NCI-H1694 (cell line): ENCODE results near the gene PRKAR2A.
"Not testable (repeated sequence)": the region's sequence is repeated elsewhere in the genome, so short reads cannot be mapped to it uniquely, and the experiment has no call there.

Source experiments
- DNase-seq: peaks from one replicate; lab custom pipeline; 2025; lab: John Stamatoyannopoulos, UW

Gene PRKAR2A

DNA sequence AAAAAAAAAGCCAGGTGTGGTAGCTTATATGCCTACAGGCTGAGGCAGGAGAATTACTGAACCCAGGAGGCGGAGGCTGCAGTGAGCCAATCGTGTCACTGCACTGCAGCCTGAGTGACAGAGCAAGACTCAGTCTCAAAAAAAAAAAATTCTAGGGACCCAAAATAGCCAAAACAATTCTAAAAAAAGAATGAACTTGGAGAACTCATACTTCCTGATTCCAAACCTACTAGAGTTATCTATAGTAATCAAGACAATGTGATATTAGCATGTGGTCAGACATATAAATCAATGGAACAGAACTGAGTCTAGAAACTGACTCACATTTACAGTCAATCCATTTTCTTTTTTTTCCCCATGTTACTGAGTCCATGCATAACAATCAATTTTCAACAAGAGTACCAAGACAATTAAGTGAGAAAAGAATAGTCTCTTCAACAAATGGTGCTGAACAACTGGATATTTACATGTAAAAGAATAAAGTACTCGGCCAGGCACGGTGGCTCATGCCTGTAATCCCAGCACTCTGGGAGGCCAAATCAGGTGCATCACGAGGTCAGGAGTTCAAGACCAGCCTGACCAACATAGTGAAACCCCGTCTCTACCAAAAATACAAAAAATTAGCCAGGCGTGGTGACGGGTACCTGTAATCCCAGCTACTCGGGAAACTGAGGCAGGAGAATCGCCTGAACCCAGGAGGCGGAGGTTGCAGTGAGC, 11.9 kb downstream of the PRKAR2A start:
- no peak for DNase-seq

DNA sequence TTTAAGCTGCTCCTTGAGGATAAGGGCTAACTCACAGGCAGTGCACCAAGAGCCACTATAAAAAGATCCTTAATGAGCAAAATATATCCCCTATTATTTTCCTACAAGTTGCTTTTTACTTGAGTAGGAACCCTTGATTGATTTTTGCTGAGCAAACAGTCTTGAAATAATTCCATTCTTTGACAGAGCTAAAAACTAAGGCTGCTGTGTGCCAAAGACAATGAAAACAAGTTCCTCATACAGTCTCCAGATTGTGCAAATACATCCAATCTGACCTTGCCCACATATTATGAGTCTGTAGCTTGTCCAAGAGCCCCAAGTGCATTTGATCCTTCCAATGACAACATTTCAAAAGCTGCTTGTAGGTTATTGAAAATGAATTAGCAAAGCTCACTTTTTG, 15.0 kb downstream of the PRKAR2A start:
- no peak for DNase-seq

DNA sequence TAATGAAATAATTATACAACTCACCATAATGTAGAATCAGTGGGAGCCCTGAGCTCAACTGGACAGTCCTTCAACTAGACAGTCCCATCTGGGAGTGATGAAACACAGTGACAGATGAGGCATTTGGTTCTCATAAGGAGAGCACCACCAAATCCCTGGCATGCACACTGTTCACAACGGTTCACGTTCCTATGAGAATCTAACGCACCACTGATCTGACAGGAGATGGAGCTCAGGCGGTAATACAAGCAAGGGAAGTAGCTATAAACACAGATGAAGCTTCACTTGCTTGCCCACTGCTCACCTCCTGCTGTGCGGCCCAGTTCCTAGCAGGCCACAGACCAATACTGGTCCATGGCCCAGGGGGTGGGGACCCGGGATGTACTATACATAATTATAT, 17.0 kb downstream of the PRKAR2A start:
- no peak for DNase-seq

DNA sequence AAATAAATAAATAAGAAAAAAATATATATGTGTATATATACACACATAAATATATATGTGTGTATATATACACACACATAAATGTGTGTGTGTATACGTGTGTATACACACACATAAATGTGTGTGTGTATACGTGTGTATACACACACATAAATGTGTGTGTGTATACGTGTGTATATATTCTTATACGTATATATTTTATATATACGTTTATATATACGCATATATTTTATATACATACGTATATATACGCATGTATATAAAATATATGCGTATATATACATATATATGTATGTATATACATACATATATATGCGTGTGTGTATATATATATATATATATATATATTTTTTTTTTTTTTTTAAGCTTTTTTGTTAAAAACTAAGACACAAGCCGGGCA, 18.1 kb downstream of the PRKAR2A start:
- DNase-seq, result not testable (repeated sequence)

DNA sequence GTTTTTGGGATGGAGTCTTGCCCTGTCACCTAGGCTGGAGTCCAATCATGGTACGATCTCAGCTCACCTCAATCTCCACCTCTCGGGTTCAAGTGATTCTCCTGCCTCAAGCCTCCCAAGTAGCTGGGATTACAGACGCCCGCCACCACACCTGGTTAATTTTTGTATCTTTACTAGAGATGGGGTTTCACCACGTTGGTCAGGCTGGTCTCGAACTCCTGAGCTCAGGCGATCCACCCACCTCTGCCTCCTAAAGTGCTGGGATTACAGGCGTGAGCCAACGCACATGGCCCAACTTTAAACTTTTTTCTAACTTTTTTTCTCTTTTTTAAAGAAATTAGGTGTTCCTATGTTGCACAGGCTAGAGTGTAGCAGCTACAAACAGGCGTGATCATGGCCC, 19.8 kb downstream of the PRKAR2A start:
- not testable (repeated sequence) for DNase-seq

DNA sequence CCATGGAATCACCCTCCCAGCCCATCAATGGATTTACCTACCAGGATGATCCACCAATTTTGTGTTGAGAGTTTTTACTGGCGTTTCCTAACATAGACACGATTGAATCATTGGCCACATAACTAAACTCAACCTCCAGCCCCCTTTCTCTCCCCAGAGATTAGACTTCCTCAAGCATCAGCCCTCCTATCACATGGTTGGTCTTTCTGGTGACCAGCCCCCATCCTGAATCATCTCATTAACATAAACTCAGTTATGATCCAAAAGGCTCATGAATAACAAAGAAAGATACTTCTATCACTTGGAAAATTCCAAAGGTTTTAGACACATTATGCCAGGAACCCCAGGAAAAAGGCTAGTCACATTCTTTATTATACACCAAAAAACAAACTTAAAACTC, 21.2 kb downstream of the PRKAR2A start:
- DNase-seq, result no peak

DNA sequence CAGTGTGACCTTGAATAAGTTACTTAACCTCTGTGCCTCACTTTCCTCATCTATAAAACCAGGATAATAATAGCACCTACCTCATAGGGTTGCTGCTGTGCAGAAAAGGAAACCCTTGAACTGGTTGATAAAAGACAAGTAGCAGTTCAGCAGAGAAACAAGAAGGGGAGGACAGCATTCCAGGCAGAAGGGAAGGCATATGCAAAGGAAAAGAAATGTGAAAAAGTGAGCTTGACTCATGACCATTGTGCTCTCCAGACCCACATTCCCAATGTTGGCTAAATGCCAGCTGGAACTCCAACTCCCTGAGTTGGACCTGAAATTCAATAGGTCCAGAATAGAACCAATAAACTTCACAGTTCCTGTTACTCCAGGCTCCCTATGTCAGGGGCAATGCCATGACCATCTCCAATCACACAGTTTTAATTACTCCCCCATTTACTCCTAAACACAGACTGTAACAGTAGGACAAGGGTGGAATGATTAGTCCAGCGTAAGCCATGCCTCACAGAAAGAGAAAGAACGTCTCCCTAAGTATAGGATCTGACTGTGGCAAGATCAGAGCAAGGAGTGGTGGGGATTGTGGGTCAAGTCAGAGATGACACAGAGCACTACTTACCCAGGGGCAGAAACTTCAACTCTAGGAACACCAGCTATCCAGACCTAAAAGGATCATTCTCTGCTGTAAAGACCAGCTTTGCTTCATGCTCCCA, 26.9 kb downstream of the PRKAR2A start:
- DNase-seq, result no peak

DNA sequence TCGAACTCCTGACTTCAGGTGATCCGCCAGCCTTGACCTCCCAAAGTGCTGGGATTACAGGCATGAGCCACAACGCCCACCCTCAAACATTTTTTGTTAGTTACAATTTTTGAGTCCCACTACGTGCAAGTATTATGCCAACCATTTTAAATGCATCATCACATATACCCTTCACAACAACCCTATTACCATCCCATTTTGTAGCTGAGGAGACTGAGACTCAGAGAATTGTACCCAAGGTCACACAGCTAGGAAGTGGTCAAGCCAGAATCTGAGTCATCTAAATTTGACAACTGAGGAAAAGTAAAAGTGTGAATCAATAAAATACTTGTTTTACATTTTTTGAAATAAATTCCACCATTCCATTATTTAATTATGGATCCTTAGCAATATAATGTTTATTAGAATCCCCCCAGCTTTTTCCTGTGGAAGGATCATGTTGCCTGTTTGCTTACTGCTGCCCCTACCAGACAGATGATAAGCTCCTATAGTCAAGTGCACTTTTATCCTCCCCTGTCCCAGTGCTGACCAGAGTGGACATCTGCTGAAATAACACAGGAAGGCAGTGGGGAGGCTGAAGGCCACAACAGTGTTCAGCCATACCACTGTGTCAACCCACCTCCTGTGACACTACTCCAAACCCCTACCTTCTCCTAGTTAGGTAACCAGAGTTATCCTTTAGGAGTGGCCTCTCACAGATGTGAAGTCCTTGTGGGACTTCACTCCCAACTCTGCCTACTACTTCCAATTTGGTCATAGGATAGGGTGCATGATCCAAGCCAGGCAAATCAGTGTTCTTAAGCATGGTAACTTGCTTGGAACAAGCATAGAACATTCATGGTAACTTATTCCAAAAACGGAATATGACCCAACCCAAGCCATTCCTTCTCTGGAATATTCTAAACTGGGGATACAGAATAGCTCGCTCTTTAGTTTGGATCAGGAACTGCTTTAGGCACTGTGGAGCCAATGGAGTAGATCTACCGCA, 28.1 kb downstream of the PRKAR2A start:
- DNase-seq, result no peak

DNA sequence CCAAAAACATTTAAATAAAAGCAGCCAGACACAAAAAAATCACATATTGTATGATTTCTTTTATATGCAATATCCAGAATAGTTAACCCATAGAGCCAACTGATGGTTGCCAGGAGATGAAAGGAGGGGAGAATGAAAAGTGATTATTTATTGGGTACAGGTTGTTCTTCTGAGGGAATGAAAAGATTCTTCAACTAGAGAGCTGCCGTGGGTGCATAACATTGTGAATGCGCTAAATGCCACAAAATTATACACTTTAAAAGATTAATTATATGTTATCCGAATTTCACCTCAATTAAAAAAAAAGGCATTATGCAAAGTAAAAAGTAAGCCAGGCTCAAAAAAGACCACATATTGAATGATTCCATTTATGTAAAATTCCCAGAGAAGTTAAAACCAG, 36.1 kb downstream of the PRKAR2A start:
- DNase-seq, result no peak

DNA sequence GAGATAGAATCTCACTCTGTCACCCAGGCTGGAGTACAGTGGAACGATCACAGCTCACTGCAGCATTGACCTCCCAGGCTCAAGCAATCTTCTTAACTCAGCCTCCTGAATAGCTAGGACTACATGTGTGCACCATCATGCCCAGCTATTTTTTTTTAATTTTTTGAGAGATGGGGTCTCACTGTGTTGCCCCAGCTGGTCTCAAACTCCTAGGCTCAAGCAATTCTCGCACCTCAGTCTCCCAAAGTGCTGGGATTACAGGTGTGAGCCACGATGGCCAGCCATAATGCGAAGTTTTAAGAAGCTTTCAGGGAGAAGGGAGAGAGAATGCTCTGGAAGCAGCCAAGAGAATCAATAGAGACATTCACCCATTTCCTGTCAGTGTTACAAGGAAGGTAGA, 42.7 kb downstream of the PRKAR2A start:
- no peak for DNase-seq

DNA sequence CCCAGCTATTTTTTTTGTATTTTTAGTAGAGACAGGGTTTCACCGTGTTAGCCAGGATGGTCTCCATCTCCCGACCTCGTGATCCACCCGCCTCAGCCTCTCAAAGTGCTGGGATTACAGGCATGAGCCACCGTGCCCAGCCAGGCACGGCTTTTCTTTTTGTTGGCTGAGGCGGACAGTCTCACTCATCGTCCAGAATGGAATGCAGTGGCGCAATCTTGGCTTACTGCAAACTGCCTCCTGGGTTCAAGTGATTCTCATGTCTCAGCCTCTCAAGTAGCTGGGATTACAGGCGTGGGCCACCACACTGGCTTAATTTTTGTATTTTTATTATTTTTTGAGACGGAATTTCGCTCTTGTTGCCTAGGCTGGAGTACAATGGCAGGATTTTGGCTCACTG, 46.8 kb downstream of the PRKAR2A start:
- not testable (repeated sequence) for DNase-seq

DNA sequence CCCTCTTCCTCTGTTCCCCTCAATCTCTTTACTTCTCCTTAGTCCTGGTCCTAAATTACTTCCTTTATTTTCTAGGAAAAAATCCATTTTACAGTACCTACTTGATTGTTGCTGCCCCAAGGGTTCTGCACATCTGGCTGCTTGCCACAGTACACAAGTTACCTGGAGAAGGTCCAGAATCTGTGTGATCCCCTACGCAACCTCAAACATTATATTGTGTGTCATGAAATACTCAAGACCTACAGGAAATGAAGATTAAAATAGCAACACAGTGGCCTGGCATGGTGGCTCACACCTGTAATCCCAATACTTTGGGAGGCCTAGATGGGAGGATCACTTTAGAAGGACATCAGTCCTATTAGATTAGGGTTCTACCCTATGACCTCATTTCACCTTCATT, 48.7 kb downstream of the PRKAR2A start:
- DNase-seq, result no peak

DNA sequence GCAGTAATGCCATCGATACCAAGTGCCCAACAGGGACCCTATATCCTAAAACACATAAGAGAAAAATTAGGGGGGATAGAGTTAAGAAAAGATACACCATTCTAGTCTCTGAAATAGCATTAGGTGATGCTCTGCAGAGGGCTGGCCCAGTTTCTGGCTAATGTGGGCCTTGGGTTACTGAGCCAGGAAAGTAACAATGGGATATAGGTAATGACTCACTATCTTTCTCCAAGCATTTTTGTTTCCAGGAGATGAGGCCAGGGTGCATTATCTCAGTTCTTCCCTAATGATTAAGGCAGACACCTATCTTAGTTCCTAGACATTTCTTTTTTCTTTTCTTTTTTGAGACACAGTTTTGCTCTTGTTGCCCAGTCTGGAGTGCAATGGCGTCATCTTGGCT, 50.0 kb downstream of the PRKAR2A start:
- no peak for DNase-seq

DNA sequence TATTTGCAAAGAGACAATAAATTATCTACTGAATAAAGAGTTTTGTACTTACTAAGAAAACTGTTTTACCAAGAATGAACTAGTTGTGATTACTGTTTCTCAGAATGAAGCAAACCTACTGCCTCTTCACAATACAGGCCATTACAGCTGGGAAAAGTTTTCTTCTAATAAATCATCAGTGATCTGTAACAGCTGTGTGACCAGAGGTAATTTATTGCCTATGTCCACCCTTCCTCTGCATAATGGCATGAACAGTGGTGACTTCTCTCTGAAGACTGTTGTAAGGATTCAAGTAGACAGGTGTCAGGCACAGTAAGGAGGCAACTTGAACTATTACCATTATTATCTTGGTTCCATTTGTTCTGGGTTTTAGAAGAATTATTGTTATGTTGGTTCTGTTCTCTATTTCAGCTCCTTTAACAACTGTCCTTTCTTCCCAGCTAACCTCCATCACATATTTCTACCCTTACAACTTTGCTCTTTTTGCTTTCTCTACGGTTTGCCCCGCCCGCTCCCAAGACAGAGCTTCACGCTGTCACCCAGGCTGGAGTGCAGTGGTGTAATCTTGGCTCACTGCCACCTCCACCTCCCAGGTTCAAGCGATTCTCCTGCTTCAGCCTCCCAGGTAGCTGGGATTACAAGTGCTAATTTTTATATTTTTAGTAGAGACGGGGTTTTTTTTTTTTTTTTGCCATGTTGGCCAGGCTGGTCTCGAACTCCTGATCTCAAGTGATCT, 51.5 kb downstream of the PRKAR2A start:
- DNase-seq, result no peak

DNA sequence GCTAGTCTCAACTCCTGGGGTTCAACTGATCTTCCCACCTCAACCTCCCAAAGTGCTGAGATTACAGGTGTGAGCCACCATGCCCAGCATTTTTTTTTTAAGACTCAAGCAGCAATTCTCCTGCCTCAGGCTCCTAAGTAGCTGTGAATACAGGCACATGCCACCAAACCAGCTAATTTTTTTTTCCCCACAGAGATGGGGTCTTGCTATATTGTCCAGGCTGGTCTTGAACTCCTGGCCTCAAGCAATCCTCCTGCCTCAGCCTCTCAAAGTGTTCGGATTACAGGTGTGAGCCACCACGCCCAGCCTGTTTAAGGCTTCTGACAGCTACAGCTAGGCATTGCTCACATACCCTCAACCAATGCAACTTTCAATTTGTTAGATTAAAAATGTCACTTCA, 54.2 kb downstream of the PRKAR2A start:
- DNase-seq, result not testable (repeated sequence)

DNA sequence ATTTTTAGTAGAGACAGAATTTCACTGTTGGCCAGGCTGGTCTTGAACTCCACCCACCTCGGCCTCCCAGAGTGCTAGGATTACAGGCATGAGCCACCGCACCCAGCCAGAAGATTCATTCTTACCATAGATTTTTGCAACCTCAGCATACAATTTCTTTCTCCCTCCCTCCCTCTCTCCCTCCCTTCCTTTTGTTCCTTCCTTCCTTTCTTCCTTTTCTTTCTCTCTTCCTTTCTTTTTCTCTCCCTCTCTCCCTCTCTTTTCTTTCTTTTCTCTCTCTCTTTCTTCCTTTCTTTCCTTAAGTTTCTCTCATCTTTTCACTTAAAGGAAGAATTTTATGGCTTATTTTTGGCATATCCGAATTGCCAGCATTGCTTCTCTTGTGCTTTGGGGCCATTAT, 58.0 kb downstream of the PRKAR2A start:
- DNase-seq, result no peak

DNA sequence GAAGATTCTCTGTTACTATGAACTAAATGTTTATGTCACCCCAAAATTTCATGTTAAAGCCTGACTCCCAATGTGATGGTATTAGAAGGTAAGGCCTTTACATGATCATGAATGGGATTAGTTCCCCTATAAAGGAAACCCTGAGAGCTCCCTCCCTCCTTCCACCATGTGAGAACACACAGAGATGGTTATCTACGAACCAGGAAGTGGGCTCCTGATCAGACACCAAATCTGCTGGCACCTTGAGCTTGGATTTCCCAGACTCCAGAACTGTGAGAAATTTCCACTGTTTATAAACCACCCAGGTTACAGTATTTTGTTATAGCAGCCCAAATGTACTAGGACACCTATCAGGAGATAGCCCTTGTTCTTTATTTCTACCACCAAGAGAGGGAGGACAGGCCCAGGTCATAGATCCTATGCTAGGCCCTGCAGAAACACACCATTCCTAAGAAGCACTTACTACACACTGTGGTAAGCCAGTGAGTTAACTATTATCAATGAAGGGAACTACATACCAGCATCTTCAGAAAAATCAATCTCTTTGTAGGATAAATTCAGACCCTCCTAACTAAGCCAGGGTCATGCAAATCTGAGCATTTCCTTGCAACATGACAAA, 59.0 kb downstream of the PRKAR2A start:
- DNase-seq, result no peak

DNA sequence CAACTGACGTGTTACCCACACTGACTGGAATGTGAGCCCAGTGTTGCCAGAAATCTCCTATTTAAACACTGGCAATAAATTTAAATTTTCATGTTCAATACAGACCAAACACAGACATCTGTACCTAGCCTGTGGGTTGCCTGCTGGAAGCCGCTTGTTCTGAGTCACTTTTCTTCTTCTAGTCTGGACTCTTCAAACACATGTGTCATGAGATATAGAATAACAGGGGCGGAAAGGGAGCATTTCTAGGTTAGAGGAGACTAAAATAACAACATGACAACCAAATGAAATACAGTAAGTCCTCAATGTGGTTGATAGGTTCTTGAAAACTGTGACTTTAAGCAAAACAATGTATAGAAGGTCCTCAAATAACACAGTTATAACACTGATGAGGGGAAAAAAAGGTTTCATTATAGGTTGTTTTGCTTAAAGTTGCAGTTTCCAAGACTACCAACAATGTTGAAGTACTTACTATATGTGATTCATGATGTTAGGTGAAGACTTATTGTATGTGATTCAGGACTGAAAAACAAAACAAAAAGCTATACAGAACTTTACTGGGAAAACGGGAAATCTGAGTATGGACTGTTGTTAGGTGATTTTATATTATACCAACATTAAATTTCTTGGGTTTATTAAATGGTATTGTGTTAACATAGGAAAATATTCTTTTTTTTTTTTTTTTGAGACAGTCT, 63.1 kb downstream of the PRKAR2A start:
- DNase-seq, result no peak

DNA sequence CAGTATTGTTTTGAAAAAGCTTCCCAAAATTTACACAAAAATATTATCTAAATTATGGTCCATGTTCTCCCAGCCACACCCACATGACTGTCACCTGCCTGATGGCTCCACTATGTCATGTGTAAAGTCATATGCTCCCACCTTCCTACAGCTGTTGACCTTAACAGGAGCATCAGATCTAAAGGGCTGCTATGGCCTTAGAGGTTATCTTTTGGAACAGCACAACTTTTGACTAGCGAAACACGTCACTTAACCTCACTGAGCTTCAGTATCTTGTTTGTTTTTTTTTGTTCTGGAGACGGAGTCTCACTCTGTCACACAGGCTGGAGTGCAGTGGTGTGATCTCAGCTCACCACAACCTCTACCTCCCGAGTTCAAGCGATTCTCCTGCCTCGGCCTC, 64.4 kb downstream of the PRKAR2A start:
- DNase-seq, result no peak

DNA sequence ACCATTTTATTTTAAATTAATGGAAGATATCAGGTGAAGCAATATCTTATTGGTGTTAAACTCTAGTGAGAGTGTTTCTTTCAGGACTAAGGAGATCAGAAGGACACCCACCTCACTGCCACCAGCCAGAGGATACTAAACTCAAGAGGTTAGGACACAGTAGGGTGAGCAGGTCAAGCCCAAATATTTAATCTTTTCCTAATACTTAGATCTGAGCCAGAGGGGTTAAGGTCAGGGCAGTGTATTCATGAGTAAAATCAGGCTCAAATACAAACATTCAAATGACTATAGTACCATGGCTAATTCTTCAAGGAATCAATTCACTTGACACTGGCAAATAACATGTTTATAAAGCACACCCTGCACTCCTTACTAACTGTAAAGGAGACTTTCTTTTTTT, 65.6 kb downstream of the PRKAR2A start:
- no peak for DNase-seq

DNA sequence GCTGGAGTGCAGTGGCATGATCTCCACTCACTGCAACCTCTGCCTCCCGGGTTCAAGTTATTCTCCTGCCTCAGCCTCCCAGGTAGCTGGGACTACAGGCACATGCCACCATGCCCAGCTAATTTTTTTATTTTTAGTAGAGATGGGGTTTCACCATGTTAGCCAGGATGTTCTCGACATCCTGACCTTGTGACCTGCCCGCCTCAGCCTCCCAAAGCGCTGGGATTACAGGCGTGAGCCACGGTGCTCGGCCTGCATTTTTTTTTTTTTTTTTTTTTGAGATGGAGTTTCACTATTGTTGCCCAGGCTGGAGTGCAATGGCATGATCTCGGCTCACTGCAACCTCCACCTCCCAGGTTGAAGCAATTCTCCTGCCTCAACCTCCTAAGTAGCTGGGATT, 69.1 kb downstream of the PRKAR2A start:
- DNase-seq, result not testable (repeated sequence)
